Testis (tissue), 3 donors: Measurements from ENCODE around the gene SLC66A1. TPM values are rescaled to one million over a fixed set of nuclear protein-coding genes. Genes with fewer than 3 reads are reported as not detected.

Source experiments
- DNase-seq: peaks from one replicate; pipeline ENCODE4 v3.0.0-alpha.2; 2019
- H3K27ac ChIP-seq, 2 donors: fragments of 200-600 bp; sonication (generic); one replicate each; pipeline ENCODE4 v1.5.1; 2019
- H3K27me3 ChIP-seq: fragments of 200-600 bp; sonication (generic); one replicate; pipeline ENCODE4 v1.5.1; 2019
- H3K36me3 ChIP-seq: fragments of 200-600 bp; sonication (generic); one replicate; pipeline ENCODE4 v1.5.1; 2017; ENCODE audit warnings: low read depth; ENCODE audit errors: missing control alignments
- H3K4me1 ChIP-seq: fragments of 200-600 bp; sonication (generic); one replicate; pipeline ENCODE4 v1.5.1; 2019
- H3K4me3 ChIP-seq, 2 donors: fragments of 200-600 bp; sonication (generic); one replicate each; pipeline ENCODE4 v1.5.1; 2017 to 2019
- H3K9me3 ChIP-seq: fragments of 200-600 bp; sonication (generic); one replicate; pipeline ENCODE4 v1.5.1; 2017
- CTCF ChIP-seq, 3 experiments: fragments of 450-650 bp in 2 of 3; fragments of 200-600 bp in 1 of 3; sonication (generic) in 1 of 3; IDR thresholded peaks; one replicate each; pipeline ENCODE4 v1.5.1; 2016 to 2019; ENCODE audit warnings: antibody characterized with exemption in 3 of 3, mild to moderate bottlenecking in 2 of 3, moderate library complexity in 1 of 3
- POLR2A ChIP-seq: fragments of 450-650 bp; IDR thresholded peaks from one replicate; pipeline ENCODE4 v1.6.1; 2017; ENCODE audit warnings: antibody characterized with exemption, mild to moderate bottlenecking, moderate library complexity
- WGBS, 2 donors: methylation state at CpG; one replicate each; pipeline ENCODE4 v1.1.5; 2018; 5-methylcytosine and 5-hydroxymethylcytosine counted together
- intact Hi-C: fragments of 100-400 bp; cut with DNase I; formaldehyde crosslinking; loops from one replicate; pipeline ENCODE4 v1.15.1; 2023; ENCODE audit warnings: low total_unique reads
- polyA plus RNA-seq: library from polyadenylated mRNA; stranded (reverse); fragments of 350-450 nt; fragmentation: Illumina TruSeq; extraction: RNeasy Lipid Tissue Mini Kit (QIAGEN cat#74804); gene quantifications from one replicate; pipeline ENCODE4 v1.2.3, GENCODE V29; 2014; ENCODE audit warnings: low read depth, low replicate concordance; ENCODE audit not compliant: insufficient read depth
- total RNA-seq, 2 donors: library from RNA; depleted of rRNA; stranded (reverse); fragments of >200 nt; gene quantifications; one replicate each; pipeline ENCODE4 v1.2.3, GENCODE V29; 2016

SLC66A1 gene
- total and polyA plus RNA-seq, 3 donors from 2014 or later, result 27.9 to 66.0 (median 61.1) TPM

- peaks cover 5% of the 10 kb centered on the region for H3K4me1 ChIP-seq
- H3K27me3 ChIP-seq, result no peaks in the 10 kb centered on the region
- intact Hi-C loops, result no loop called here
- H3K36me3 ChIP-seq, result no peaks in the 10 kb centered on the region
- H3K9me3 ChIP-seq, result no peaks in the 10 kb centered on the region
- 78 to 80% methylated on average over 3 to 8 of the region's 8 CpGs for WGBS, 2 donors
- no peak overlapping the region for H3K4me3 ChIP-seq
- no peak overlapping the region for H3K27ac ChIP-seq
- DNase-seq, result no peak
- TF ChIP-seq CTCF (IDR thresholded peaks at IDR 0.05) (no peak), POLR2A (no peak)
These were observed 41.5 kb downstream of the SLC66A1 start for GRCh38 chr1:19353596-19353995.

- H3K4me1 ChIP-seq, result peaks cover 5% of the 10 kb centered on the region
- 58 to 90% methylated on average over 6 of the region's 6 CpGs for WGBS, 2 donors
- H3K27ac ChIP-seq, result no peak overlapping the region
- TF ChIP-seq POLR2A (no peak), CTCF (IDR thresholded peaks at IDR 0.05) (no peak)
- H3K27me3 ChIP-seq, result no peaks in the 10 kb centered on the region
- H3K36me3 ChIP-seq, result no peaks in the 10 kb centered on the region
- H3K9me3 ChIP-seq, result no peaks in the 10 kb centered on the region
- intact Hi-C loops, result no loop called here
- DNase-seq, result no peak
- no peak overlapping the region for H3K4me3 ChIP-seq
These were observed 42.4 kb downstream of the SLC66A1 start for GRCh38 chr1:19354531-19354981.

GRCh38 chr1:19356266-19356665 lies 44.1 kb downstream of the SLC66A1 start:
- H3K36me3 ChIP-seq, result no peaks in the 10 kb centered on the region
- WGBS, 2 donors, result 92% methylated on average over 3 to 5 of the region's 5 CpGs

GRCh38 chr1:19357299-19357986 lies 45.3 kb downstream of the SLC66A1 start:
- Histone ChIP-seq H3K27me3 (no peaks in the 10 kb centered on the region), H3K36me3 (no peaks in the 10 kb centered on the region), H3K9me3 (no peaks in the 10 kb centered on the region), H3K27ac (no peak overlapping the region), H3K4me3 (no peak overlapping the region), H3K4me1 (peaks cover 11% of the 10 kb centered on the region)
- TF ChIP-seq POLR2A, result no peak
- no peak for TF ChIP-seq CTCF (IDR thresholded peaks at IDR 0.05)
- WGBS, 2 donors, result 88 to 91% methylated on average over 13 of the region's 13 CpGs
- DNase-seq, result no peak
- intact Hi-C loops, result no loop called here

More at GRCh38 chr1:19356266-19356665, 44.1 kb downstream of the SLC66A1 start:
- H3K4me3 ChIP-seq, result no peak overlapping the region
- no peaks in the 10 kb centered on the region for H3K27me3 ChIP-seq
- intact Hi-C loops, result no loop called here
- H3K9me3 ChIP-seq, result no peaks in the 10 kb centered on the region
- no peak overlapping the region for H3K27ac ChIP-seq
- peaks cover 12% of the 10 kb centered on the region for H3K4me1 ChIP-seq
- DNase-seq, result no peak
- TF ChIP-seq POLR2A (no peak), CTCF (IDR thresholded peaks at IDR 0.05) (no peak)

- Histone ChIP-seq H3K4me1 (peaks cover 18% of the 10 kb centered on the region), H3K36me3 (no peaks in the 10 kb centered on the region)
- intact Hi-C loops, result no loop called here
These were observed 46.6 kb downstream of the SLC66A1 start for GRCh38 chr1:19358710-19359109.

More at GRCh38 chr1:19358710-19359109, 46.6 kb downstream of the SLC66A1 start:
- Histone ChIP-seq H3K4me3 (no peak overlapping the region), H3K27ac (no peak overlapping the region), H3K9me3 (no peaks in the 10 kb centered on the region), H3K27me3 (no peaks in the 10 kb centered on the region)
- no peak for TF ChIP-seq CTCF (IDR thresholded peaks at IDR 0.05)
- TF ChIP-seq POLR2A, result no peak
- 92 to 95% methylated on average over 8 of the region's 8 CpGs for WGBS, 2 donors
- no peak for DNase-seq
